ENCODE results near the gene SERINC1.
A peak's percentile ranks its signal among the peaks of the same experiment; 100 is the strongest.
"Not testable (repeated sequence)": the region's sequence is repeated elsewhere in the genome, so short reads cannot be mapped to it uniquely, and the experiment has no call there.

Gene SERINC1

DNA sequence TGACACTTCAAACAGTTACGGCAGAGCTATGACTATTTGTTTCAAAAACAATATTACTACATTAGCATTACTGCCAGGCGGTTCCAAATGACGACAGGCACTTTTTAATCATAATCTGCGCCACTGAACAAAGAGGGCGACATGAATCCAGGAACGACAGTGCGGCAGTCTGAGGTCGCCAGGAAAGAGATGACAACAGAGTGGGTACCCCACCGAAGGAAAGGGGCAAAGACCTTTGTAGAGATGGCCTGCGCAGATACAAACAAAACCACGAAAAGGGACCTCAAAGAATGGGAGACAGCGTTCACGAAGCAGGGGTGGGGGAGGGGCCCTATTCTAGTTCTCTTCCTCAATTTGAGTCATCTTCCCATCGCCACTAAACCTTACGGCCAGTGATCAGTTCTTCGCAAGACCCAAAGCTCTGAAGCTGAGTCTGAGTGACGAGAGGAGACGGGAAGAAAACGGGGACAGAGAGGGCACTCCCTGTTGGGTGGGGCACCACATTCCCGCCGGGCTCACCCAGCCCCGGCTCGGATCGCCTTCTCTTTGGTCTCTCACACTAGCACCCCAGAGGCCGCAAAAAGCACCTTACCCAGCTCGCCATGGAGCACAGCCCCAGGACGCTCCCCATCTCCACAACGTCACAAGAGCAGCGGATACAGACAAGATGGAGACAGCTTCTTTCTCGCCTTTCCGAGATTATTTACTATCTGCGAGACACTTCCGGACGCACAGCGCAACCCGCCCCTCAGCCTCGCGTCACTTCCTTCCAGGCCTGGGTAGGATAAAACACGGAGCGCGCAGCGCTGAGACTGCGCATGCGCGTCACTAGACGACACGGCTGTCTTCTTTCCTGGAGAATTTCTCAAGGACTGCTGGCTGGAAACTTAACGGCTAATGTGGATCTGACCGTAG, at the start of gene SERINC1:
TSS of gene SERINC1 (minus strand) at position 701 of the 915 bp plus-strand sequence. CDS start at position 631, 70 bp downstream.
- H3K79me2 ChIP-seq (ENCODE audit: control insufficient read depth, insufficient read depth, low read length, unreplicated experiment): peaks cover 53% of the 10 kb centered on the region

DNA sequence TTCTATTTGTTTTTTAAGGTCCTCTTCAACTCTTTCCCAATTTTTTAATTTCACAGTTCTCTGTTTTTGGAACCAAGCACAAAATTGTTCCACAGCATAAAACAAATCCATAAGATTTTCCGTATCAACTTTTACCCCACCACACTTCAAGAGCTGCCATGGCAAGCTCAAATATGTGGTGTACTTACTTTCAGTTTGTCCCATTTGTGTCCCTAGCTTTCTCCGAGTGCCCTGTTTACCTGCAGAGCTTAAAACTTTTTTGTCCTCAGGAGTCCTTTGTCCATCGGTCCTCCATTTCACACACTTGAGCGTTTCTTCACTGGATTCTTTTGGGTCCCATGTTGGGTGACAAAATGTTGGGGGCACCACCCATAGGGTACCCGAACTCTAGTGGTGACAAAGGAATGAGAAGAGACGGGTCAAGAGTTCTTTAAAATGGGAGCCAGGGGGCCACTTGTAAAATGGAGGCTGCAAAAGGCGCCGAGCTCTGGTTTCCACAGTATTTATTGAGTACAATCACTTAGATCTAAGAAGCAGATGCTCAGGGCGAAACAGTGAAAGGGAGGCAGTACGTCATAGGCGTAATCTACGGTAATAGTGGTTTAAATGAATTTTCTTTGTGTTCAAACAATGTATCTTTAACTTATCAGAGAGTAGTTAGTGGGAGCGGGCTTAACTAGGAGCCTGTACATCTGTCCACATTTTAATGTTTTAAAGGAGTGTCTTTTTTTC, 39.8 kb upstream of the SERINC1 start:
- Histone ChIP-seq H3K27ac (ENCODE audit: low read depth, low read length) (no peak overlapping the region), H3K79me2 (ENCODE audit: control insufficient read depth, insufficient read depth, low read length, unreplicated experiment) (no peaks in the 10 kb centered on the region), H3K36me3 (ENCODE audit: insufficient read depth, low read length) (no peaks in the 10 kb centered on the region), H3K4me1 (ENCODE audit: control insufficient read depth, insufficient read depth, low read length, unreplicated experiment) (no peaks in the 10 kb centered on the region), H3K27me3 (ENCODE audit: insufficient read depth, low read length) (no peaks in the 10 kb centered on the region), H3K4me3 (ENCODE audit: low read depth, low read length) (0 out of 2 replicates have a peak overlapping the region, but pooled peaks have one; percentile 11), H2AFZ (ENCODE audit: low read length, unreplicated experiment) (no peak overlapping the region)

More for the DNA sequence above, at the start of gene SERINC1:
- no peaks in the 10 kb centered on the region for H3K36me3 ChIP-seq (ENCODE audit: insufficient read depth, low read length)
- H3K27ac ChIP-seq (ENCODE audit: low read depth, low read length): peak within 1 kb of the TSS; percentile 88
- no peaks in the 10 kb centered on the region for H3K27me3 ChIP-seq (ENCODE audit: insufficient read depth, low read length)
- H3K4me3 ChIP-seq (ENCODE audit: low read depth, low read length): peak within 1 kb of the TSS; percentile 98
- H2AFZ ChIP-seq (ENCODE audit: low read length, unreplicated experiment): peak within 1 kb of the TSS; percentile 94
- peaks cover 10% of the 10 kb centered on the region for H3K4me1 ChIP-seq (ENCODE audit: control insufficient read depth, insufficient read depth, low read length, unreplicated experiment)

GRCh38 chr6:122505170-122505569, 33.6 kb upstream of the SERINC1 start:
- H3K27ac ChIP-seq (ENCODE audit: low read depth, low read length); H3K4me1 ChIP-seq (ENCODE audit: control insufficient read depth, insufficient read depth, low read length, unreplicated experiment); H3K4me3 ChIP-seq (ENCODE audit: low read depth, low read length); H3K27me3 ChIP-seq (ENCODE audit: insufficient read depth, low read length); H2AFZ ChIP-seq (ENCODE audit: low read length, unreplicated experiment); H3K79me2 ChIP-seq (ENCODE audit: control insufficient read depth, insufficient read depth, low read length, unreplicated experiment); H3K36me3 ChIP-seq (ENCODE audit: insufficient read depth, low read length): not testable (repeated sequence)

DNA sequence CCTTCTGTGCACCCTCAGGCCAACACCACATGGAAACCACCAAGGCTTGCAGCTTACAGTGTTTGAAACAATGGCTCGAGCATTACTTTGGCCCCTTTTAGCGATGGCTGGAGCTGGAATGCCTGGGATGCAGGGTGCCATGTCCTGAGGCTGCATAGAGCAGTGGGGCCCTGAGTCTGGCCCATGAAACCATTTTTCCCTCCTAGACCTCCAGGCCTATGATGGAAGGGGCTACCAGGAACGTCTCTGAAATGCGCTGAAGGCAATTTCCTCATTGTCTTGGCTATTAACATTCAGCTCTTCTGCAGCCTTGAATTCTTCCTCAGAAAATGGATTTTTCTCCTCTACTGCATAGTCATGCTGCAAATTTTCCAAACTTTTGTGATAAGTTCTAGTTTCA, 29.9 kb upstream of the SERINC1 start:
- Histone ChIP-seq H3K27ac (ENCODE audit: low read depth, low read length) (no peak overlapping the region), H3K4me3 (ENCODE audit: low read depth, low read length) (no peak overlapping the region), H3K36me3 (ENCODE audit: insufficient read depth, low read length) (no peaks in the 10 kb centered on the region), H3K27me3 (ENCODE audit: insufficient read depth, low read length) (peaks cover 5% of the 10 kb centered on the region; the same call in 1 of the 2 replicates), H3K79me2 (ENCODE audit: control insufficient read depth, insufficient read depth, low read length, unreplicated experiment) (no peaks in the 10 kb centered on the region), H2AFZ (ENCODE audit: low read length, unreplicated experiment) (no peak overlapping the region), H3K4me1 (ENCODE audit: control insufficient read depth, insufficient read depth, low read length, unreplicated experiment) (no peaks in the 10 kb centered on the region)

DNA sequence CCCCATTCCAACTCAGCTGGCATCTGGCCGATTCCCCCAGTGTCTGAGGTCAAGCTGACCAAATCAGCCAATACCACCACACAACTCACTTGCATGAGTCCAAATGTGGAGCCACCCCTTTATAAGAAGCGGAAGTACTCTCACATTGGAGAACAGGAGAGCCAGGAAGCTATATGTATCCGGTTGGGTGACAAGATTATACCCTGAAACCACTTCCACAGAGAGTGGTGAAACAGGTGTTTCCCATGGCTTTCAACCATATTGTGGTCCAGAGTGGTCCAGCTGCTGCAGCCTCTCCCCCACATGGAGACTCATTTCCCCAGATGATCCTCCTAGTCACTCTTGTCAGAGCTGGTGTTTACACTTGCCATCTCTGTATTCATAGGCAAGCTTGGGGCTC, 24.0 kb upstream of the SERINC1 start:
- Histone ChIP-seq H3K36me3 (ENCODE audit: insufficient read depth, low read length) (no peaks in the 10 kb centered on the region), H3K27ac (ENCODE audit: low read depth, low read length) (no peak overlapping the region), H2AFZ (ENCODE audit: low read length, unreplicated experiment) (no peak overlapping the region), H3K4me1 (ENCODE audit: control insufficient read depth, insufficient read depth, low read length, unreplicated experiment) (no peaks in the 10 kb centered on the region), H3K79me2 (ENCODE audit: control insufficient read depth, insufficient read depth, low read length, unreplicated experiment) (no peaks in the 10 kb centered on the region), H3K4me3 (ENCODE audit: low read depth, low read length) (no peak overlapping the region), H3K27me3 (ENCODE audit: insufficient read depth, low read length) (peaks cover 5% of the 10 kb centered on the region; the same call in 1 of the 2 replicates)

DNA sequence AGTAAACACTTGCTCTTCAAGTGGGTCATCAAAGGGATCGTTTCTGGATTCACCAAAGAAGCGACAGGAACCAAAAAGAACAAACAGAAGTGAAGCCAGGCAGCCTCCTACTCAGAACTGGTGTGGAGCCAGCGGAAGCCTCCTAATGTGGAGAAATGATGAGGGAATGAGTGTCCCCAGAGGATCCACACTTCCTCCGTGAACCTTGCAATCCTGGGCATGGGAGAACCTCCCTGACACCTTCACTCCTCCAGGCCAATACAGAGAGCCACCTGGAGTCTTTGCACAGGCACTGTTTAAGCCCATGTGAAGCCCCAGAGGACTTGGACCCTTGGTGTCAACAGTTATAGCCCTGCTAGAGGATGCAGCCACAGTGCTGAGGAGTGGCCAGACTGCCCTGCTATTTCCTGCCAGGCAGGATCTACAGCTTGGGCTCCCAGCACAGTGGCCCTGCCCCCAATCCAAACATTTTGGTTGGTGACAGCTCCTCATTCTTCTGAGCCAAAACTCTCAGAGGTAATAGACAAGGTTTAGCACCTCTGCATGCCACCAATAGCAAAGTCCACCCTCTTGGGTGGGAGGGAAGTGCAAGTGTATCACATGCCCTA, 23.2 kb upstream of the SERINC1 start:
- Histone ChIP-seq H3K4me1 (ENCODE audit: control insufficient read depth, insufficient read depth, low read length, unreplicated experiment) (no peaks in the 10 kb centered on the region), H3K4me3 (ENCODE audit: low read depth, low read length) (no peak overlapping the region), H3K36me3 (ENCODE audit: insufficient read depth, low read length) (no peaks in the 10 kb centered on the region), H2AFZ (ENCODE audit: low read length, unreplicated experiment) (no peak overlapping the region), H3K27me3 (ENCODE audit: insufficient read depth, low read length) (peaks cover 5% of the 10 kb centered on the region; the same call in 1 of the 2 replicates), H3K79me2 (ENCODE audit: control insufficient read depth, insufficient read depth, low read length, unreplicated experiment) (no peaks in the 10 kb centered on the region), H3K27ac (ENCODE audit: low read depth, low read length) (no peak overlapping the region)

DNA sequence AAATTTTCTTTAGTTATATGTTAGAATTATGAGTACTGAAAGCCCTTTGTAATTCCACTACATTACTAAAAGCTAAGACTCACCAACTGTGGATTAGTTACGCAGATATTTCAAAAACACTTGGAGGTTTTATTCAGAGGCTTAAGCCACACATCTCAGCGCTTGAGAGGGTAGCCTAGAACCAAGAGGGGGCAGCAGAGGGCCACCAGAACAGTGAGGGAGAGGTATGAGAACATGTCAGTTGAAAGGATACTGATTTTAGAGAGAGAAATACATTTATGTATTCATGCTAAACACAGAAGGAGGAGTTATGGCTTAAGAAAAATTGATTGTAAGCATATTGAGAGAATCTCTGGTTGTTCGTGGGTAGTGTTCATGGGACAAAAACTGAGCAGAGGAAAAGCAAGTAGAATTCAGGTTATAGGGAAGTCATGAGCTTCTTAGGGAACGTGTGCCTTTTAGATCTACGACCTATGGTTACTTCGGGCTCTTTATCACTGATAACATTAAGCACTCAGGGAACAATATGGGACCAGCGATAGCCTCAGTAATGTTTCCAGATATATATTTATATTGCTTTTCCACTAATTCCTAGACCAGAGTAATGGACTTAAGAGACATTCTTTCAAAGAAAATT, 20.4 kb upstream of the SERINC1 start:
- H3K36me3 ChIP-seq (ENCODE audit: insufficient read depth, low read length): no peaks in the 10 kb centered on the region
- H3K27ac ChIP-seq (ENCODE audit: low read depth, low read length): no peak overlapping the region
- no peaks in the 10 kb centered on the region for H3K4me1 ChIP-seq (ENCODE audit: control insufficient read depth, insufficient read depth, low read length, unreplicated experiment)
- H3K27me3 ChIP-seq (ENCODE audit: insufficient read depth, low read length): no peaks in the 10 kb centered on the region
- no peaks in the 10 kb centered on the region for H3K79me2 ChIP-seq (ENCODE audit: control insufficient read depth, insufficient read depth, low read length, unreplicated experiment)
- H2AFZ ChIP-seq (ENCODE audit: low read length, unreplicated experiment): peak overlapping the region; percentile 15
- no peak overlapping the region for H3K4me3 ChIP-seq (ENCODE audit: low read depth, low read length)

- Histone ChIP-seq H3K27me3 (ENCODE audit: insufficient read depth, low read length) (no peaks in the 10 kb centered on the region), H3K79me2 (ENCODE audit: control insufficient read depth, insufficient read depth, low read length, unreplicated experiment) (no peaks in the 10 kb centered on the region), H2AFZ (ENCODE audit: low read length, unreplicated experiment) (no peak overlapping the region), H3K27ac (ENCODE audit: low read depth, low read length) (no peak overlapping the region), H3K36me3 (ENCODE audit: insufficient read depth, low read length) (no peaks in the 10 kb centered on the region), H3K4me1 (ENCODE audit: control insufficient read depth, insufficient read depth, low read length, unreplicated experiment) (no peaks in the 10 kb centered on the region), H3K4me3 (ENCODE audit: low read depth, low read length) (no peak overlapping the region)
Measured at GRCh38 chr6:122490607-122491006, 19.0 kb upstream of the SERINC1 start.

DNA sequence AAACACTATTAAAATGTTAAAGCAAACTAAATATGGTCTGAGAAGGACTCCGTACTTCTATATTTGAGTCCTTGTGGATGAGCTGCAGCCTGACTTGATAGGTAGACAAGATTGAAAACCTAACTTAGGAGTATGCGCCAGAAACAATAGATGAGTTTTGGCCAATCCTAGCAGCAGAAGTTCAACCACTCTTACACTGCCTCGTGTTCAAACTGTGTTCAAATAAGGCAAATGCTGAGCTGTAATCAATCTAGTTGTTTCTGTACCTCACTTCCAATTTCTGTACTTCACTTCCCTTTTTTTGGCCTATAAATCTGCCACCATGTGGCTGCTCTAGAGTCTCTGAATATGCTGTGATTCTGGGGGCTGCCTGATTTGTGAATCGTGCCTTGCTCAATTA, 13.2 kb upstream of the SERINC1 start:
- H3K36me3 ChIP-seq (ENCODE audit: insufficient read depth, low read length): no peaks in the 10 kb centered on the region
- H3K4me3 ChIP-seq (ENCODE audit: low read depth, low read length): no peak overlapping the region
- H3K79me2 ChIP-seq (ENCODE audit: control insufficient read depth, insufficient read depth, low read length, unreplicated experiment): no peaks in the 10 kb centered on the region
- H3K27ac ChIP-seq (ENCODE audit: low read depth, low read length): no peak overlapping the region
- no peaks in the 10 kb centered on the region for H3K4me1 ChIP-seq (ENCODE audit: control insufficient read depth, insufficient read depth, low read length, unreplicated experiment)
- no peaks in the 10 kb centered on the region for H3K27me3 ChIP-seq (ENCODE audit: insufficient read depth, low read length)
- H2AFZ ChIP-seq (ENCODE audit: low read length, unreplicated experiment): no peak overlapping the region

DNA sequence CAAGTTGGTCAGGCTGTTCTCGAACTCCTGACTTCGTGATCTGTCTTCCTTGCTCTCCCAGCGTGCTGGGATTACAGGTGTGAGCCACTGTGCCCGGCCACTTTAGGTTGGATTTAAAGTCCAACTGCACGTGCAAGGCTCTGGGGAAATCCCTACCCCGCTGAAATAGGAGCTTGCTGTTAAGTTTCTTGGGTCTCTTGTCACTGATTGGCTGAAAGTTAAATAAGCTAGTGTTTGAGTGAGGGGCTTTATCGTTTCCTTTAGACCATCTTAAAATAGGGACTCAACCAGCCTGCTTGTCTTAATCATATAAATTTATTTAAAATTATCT, 11.1 kb upstream of the SERINC1 start:
- Histone ChIP-seq H3K36me3 (ENCODE audit: insufficient read depth, low read length) (no peaks in the 10 kb centered on the region), H3K27me3 (ENCODE audit: insufficient read depth, low read length) (no peaks in the 10 kb centered on the region), H3K4me1 (ENCODE audit: control insufficient read depth, insufficient read depth, low read length, unreplicated experiment) (no peaks in the 10 kb centered on the region), H3K4me3 (ENCODE audit: low read depth, low read length) (no peak overlapping the region), H2AFZ (ENCODE audit: low read length, unreplicated experiment) (no peak overlapping the region), H3K27ac (ENCODE audit: low read depth, low read length) (no peak overlapping the region), H3K79me2 (ENCODE audit: control insufficient read depth, insufficient read depth, low read length, unreplicated experiment) (no peaks in the 10 kb centered on the region)
